DMS153 (cell line): Measurements from ENCODE around the gene STAC3.

Experiments
- DNase-seq: peaks from one replicate; lab custom pipeline; 2025; lab: John Stamatoyannopoulos, UW

The STAC3 gene

GRCh38 chr12:57235728-57236131, 15.3 kb downstream of the STAC3 start:
- DNase-seq, result no peak

GRCh38 chr12:57235017-57235727, 15.8 kb downstream of the STAC3 start:
- DNase-seq, result peak; percentile 76

GRCh38 chr12:57234571-57235016, 16.4 kb downstream of the STAC3 start:
- DNase-seq, result no peak

- no peak for DNase-seq
Measured at GRCh38 chr12:57234233-57234570, 16.8 kb downstream of the STAC3 start.

- no peak for DNase-seq
Measured at GRCh38 chr12:57233357-57234232, 17.4 kb downstream of the STAC3 start.

GRCh38 chr12:57232156-57232756, 18.7 kb downstream of the STAC3 start:
- DNase-seq, result no peak

GRCh38 chr12:57231276-57232021, 19.5 kb downstream of the STAC3 start:
- no peak for DNase-seq

GRCh38 chr12:57230381-57231155, 20.4 kb downstream of the STAC3 start:
- no peak for DNase-seq

GRCh38 chr12:57229634-57230380, 21.2 kb downstream of the STAC3 start, which contains the start of gene SHMT2:
TSS of gene SHMT2 (plus strand) at chr12:57229711. CDS start at chr12:57229779, 68 bp downstream.
- peak; percentile 89 for DNase-seq

GRCh38 chr12:57229046-57229633, 21.8 kb downstream of the STAC3 start:
- no peak for DNase-seq

- DNase-seq, result no peak
Measured at GRCh38 chr12:57227315-57228115, 23.5 kb downstream of the STAC3 start.

GRCh38 chr12:57226588-57227314, 24.2 kb downstream of the STAC3 start:
- DNase-seq, result no peak

GRCh38 chr12:57225680-57226210, 25.2 kb downstream of the STAC3 start:
- DNase-seq, result no peak

- DNase-seq, result peak; percentile 9
Measured at GRCh38 chr12:57224973-57225679, 25.9 kb downstream of the STAC3 start.

- DNase-seq, result no peak
Measured at GRCh38 chr12:57224278-57224972, 26.6 kb downstream of the STAC3 start.

GRCh38 chr12:57223191-57224165, 27.5 kb downstream of the STAC3 start:
- no peak for DNase-seq
